SK-N-SH (cell line): Measurements from ENCODE around the gene FMN1. TPM values are rescaled to one million over a fixed set of nuclear protein-coding genes. Genes with fewer than 3 reads are reported as not detected.

Experiments
- CTCF ChIA-PET: fragments of 300-600, 350-600 bp; formaldehyde crosslinking; extraction: SDS; loops from one replicate; lab custom pipeline; 2021; lab: Yijun Ruan, JAX
- POLR2A ChIA-PET: fragments of 350-600 bp; sonication (Branson Sonifier 250); formaldehyde crosslinking; extraction: SDS; loops from one replicate; lab custom pipeline; 2020; ENCODE audit warnings: antibody characterized with exemption, inconsistent platforms; lab: Yijun Ruan, JAX
- DNase-seq: peaks from one replicate; pipeline ENCODE4 v3.0.0; 2012
- H2AFZ ChIP-seq: fragments of 200-600 bp; sonication (generic); 2 replicates; pipeline ENCODE4 v1.8.1; 2016; ENCODE audit warnings: antibody characterized with exemption, mild to moderate bottlenecking, low read depth
- H3F3A ChIP-seq: fragments of 200-600 bp; sonication (generic); replicated peaks from 2 replicates; pipeline ENCODE3; 2016; ENCODE audit warnings: antibody characterized with exemption, mild to moderate bottlenecking; ENCODE audit not compliant: insufficient read depth
- H3K27ac ChIP-seq, 2 experiments: fragments of 200-500 bp in 1 of 2; fragments of 200-600 bp in 1 of 2; sonication (Bioruptor generic) in 1 of 2; sonication (generic), shearing (Covaris generic) in 1 of 2; 2 replicates each; pipeline versions ENCODE4 v1.5.1 to v1.6.1; 2014 to 2016; ENCODE audit warnings: low read depth in 2 of 2, inconsistent platforms in 1 of 2, low read length in 1 of 2, mild to moderate bottlenecking in 1 of 2, mixed read lengths in 1 of 2
- H3K27me3 ChIP-seq: fragments of 200-600 bp; sonication (generic), shearing (Covaris generic); 2 replicates; pipeline ENCODE4 v1.6.1; 2016; ENCODE audit warnings: mixed run types; ENCODE audit not compliant: insufficient read depth
- H3K36me3 ChIP-seq, 2 experiments: fragments of 200-500 bp in 1 of 2; fragments of 200-600 bp in 1 of 2; sonication (Bioruptor generic) in 1 of 2; sonication (generic) in 1 of 2; replicated peaks in 1 of 2; 2 replicates each; pipeline versions ENCODE3 to v1.5.1; 2014 to 2016; ENCODE audit warnings: low read length in 1 of 2, mild to moderate bottlenecking in 1 of 2; ENCODE audit not compliant: insufficient read depth in 2 of 2, control insufficient read depth in 1 of 2
- H3K4me1 ChIP-seq, 2 experiments: fragments of 200-500 bp in 1 of 2; fragments of 200-600 bp in 1 of 2; sonication (Bioruptor generic) in 1 of 2; sonication (generic), shearing (Covaris generic) in 1 of 2; 2 replicates each; pipeline versions ENCODE4 v1.5.1 to v1.6.1; 2014 to 2016; ENCODE audit warnings: low read depth in 1 of 2, low read length in 1 of 2, mixed run types in 1 of 2; ENCODE audit not compliant: insufficient read depth in 2 of 2, control insufficient read depth in 1 of 2
- H3K4me2 ChIP-seq: fragments of 200-600 bp; sonication (generic), shearing (Covaris generic); 2 replicates; pipeline ENCODE4 v1.6.1; 2017; ENCODE audit warnings: mixed run types
- H3K4me3 ChIP-seq, 2 experiments: fragments of 200-500 bp in 1 of 2; fragments of 200-600 bp in 1 of 2; sonication (Bioruptor generic) in 1 of 2; sonication (generic), shearing (Covaris generic) in 1 of 2; 2 replicates each; pipeline versions ENCODE4 v1.5.1 to v1.8.1; 2014 to 2016; ENCODE audit warnings: low read depth in 2 of 2, inconsistent platforms in 1 of 2, low read length in 1 of 2, mild to moderate bottlenecking in 1 of 2, mixed read lengths in 1 of 2, moderate library complexity in 1 of 2
- H3K79me2 ChIP-seq: fragments of 200-600 bp; sonication (generic); 2 replicates; pipeline ENCODE4 v1.8.1; 2017; ENCODE audit warnings: mild to moderate bottlenecking; ENCODE audit not compliant: insufficient read depth
- H3K9ac ChIP-seq: fragments of 200-600 bp; sonication (generic); 2 replicates; pipeline ENCODE4 v1.6.1; 2017; ENCODE audit warnings: mixed run types
- H3K9me2 ChIP-seq: fragments of 200-600 bp; sonication (generic); 2 replicates; pipeline ENCODE4 v1.6.1; 2017; ENCODE audit warnings: mixed run types
- H3K9me3 ChIP-seq: fragments of 200-600 bp; sonication (generic); 2 replicates; pipeline ENCODE4 v1.6.1; 2017; ENCODE audit warnings: mixed run types, mild to moderate bottlenecking, moderate library complexity
- H4K20me1 ChIP-seq: fragments of 200-600 bp; sonication (generic); 2 replicates; pipeline ENCODE4 v1.6.1; 2017; ENCODE audit warnings: mild to moderate bottlenecking, mixed run types; ENCODE audit not compliant: insufficient read depth
- CHD2 ChIP-seq: fragments of 150-350 bp; IDR thresholded peaks from 2 replicates; pipeline ENCODE4 v1.6.1; 2018; ENCODE audit warnings: low read length; ENCODE audit not compliant: partially characterized antibody
- ELF1 ChIP-seq: IDR thresholded peaks from 2 replicates; pipeline ENCODE4 v1.4.0; 2012
- EP300 ChIP-seq, 2 experiments: IDR thresholded peaks; 2 replicates each; pipeline versions ENCODE4 v1.4.0 to v1.6.1; 2012; ENCODE audit warnings: borderline replicate concordance in 1 of 2, low read depth in 1 of 2, low read length in 1 of 2
- EZH2phosphoT487 ChIP-seq: fragments of 200-600 bp; sonication (generic); IDR thresholded peaks from 2 replicates; pipeline ENCODE4 v1.6.1; 2017; ENCODE audit warnings: low read depth, mixed run types, mild to moderate bottlenecking, antibody characterized with exemption, moderate library complexity, borderline replicate concordance
- FOSL2 ChIP-seq: IDR thresholded peaks from 2 replicates; pipeline ENCODE4 v1.4.0; 2012; ENCODE audit warnings: low read depth, mild to moderate bottlenecking, moderate library complexity, borderline replicate concordance
- FOXJ3 ChIP-seq: sonication (generic); formaldehyde crosslinking; IDR thresholded peaks from 2 replicates; pipeline ENCODE4 v1.5.1; 2020; ENCODE audit warnings: mild to moderate bottlenecking, missing genetic modification reagents
- FOXM1 ChIP-seq: IDR thresholded peaks from 2 replicates; pipeline ENCODE4 v1.4.0; 2012; ENCODE audit warnings: low read depth, mild to moderate bottlenecking
- GABPA ChIP-seq: IDR thresholded peaks from 2 replicates; pipeline ENCODE4 v1.4.0; 2012; ENCODE audit warnings: low read depth, mild to moderate bottlenecking
- GATA2 ChIP-seq: sonication (generic); formaldehyde crosslinking; IDR thresholded peaks from 2 replicates; pipeline ENCODE4 v1.5.0; 2020; ENCODE audit warnings: mild to moderate bottlenecking, missing genetic modification reagents
- JUND ChIP-seq: IDR thresholded peaks from 2 replicates; pipeline ENCODE4 v1.4.0; 2012
- MEF2A ChIP-seq: IDR thresholded peaks from 2 replicates; pipeline ENCODE4 v1.4.0; 2012; ENCODE audit warnings: low read depth, borderline replicate concordance
- MXI1 ChIP-seq: IDR thresholded peaks from 2 replicates; pipeline ENCODE4 v1.6.1; 2012; ENCODE audit warnings: mild to moderate bottlenecking, low read depth, low read length, improper control_type of control experiment
- NFIC ChIP-seq: IDR thresholded peaks from 2 replicates; pipeline ENCODE4 v1.4.0; 2012; ENCODE audit warnings: borderline replicate concordance
- NRF1 ChIP-seq: IDR thresholded peaks from 2 replicates; pipeline ENCODE4 v1.6.1; 2012; ENCODE audit warnings: low read depth, mild to moderate bottlenecking, low read length
- RCOR1 ChIP-seq: fragments of 150-350 bp; IDR thresholded peaks from 2 replicates; pipeline ENCODE4 v1.6.1; 2017; ENCODE audit warnings: antibody characterized with exemption, low read length
- RXRA ChIP-seq: IDR thresholded peaks from 2 replicates; pipeline ENCODE4 v1.4.0; 2012; ENCODE audit warnings: low read depth, mild to moderate bottlenecking, borderline replicate concordance
- SIN3A ChIP-seq: IDR thresholded peaks from 2 replicates; pipeline ENCODE4 v1.6.1; 2012; ENCODE audit warnings: low read depth, mild to moderate bottlenecking, low read length, moderate library complexity, borderline replicate concordance
- SMC3 ChIP-seq: IDR thresholded peaks from 2 replicates; pipeline ENCODE4 v1.6.1; 2012; ENCODE audit warnings: low read depth, low read length, improper control_type of control experiment
- TAF1 ChIP-seq: IDR thresholded peaks from 2 replicates; pipeline ENCODE4 v1.6.1; 2012; ENCODE audit warnings: low read depth, mild to moderate bottlenecking, low read length, moderate library complexity, borderline replicate concordance
- TCF12 ChIP-seq: IDR thresholded peaks from 2 replicates; pipeline ENCODE4 v1.4.0; 2012
- TEAD4 ChIP-seq: IDR thresholded peaks from 2 replicates; pipeline ENCODE4 v1.4.0; 2012; ENCODE audit warnings: mild to moderate bottlenecking, borderline replicate concordance; ENCODE audit not compliant: insufficient read depth
- YY1 ChIP-seq: IDR thresholded peaks from 2 replicates; pipeline ENCODE4 v1.4.0; 2012; ENCODE audit warnings: low read depth, mild to moderate bottlenecking
- WGBS: methylation state at CpG from one replicate; pipeline ENCODE4 v1.1.6; 2017; ENCODE audit warnings: low lambda C conversion rate; 5-methylcytosine and 5-hydroxymethylcytosine counted together
- polyA plus RNA-seq, 3 experiments: library from polyadenylated mRNA; depleted of rRNA; stranded (reverse); fragments of >200 nt; gene quantifications; 2 replicates each; pipeline ENCODE4 v1.2.3, GENCODE V29; 2012
- TF ChIP-seq, protein P1 (sequence below): fragments of 150-350 bp; IDR thresholded peaks from 2 replicates; pipeline ENCODE4 v1.6.1; 2016; ENCODE audit warnings: mild to moderate bottlenecking, low read depth, low read length
- TF ChIP-seq, protein P2 (sequence below): IDR thresholded peaks from 2 replicates; pipeline ENCODE4 v1.4.0; 2012; ENCODE audit warnings: low read depth, borderline replicate concordance
- TF ChIP-seq, protein P3 (sequence below): IDR thresholded peaks from 2 replicates; pipeline ENCODE4 v1.4.0; 2012; ENCODE audit warnings: low read depth
- TF ChIP-seq, protein P4 (sequence below): IDR thresholded peaks from 2 replicates; pipeline ENCODE4 v1.4.0; 2012; ENCODE audit warnings: low read depth, borderline replicate concordance
- TF ChIP-seq, protein P5 (sequence below): fragments of 200-600 bp; sonication (generic); IDR thresholded peaks from 2 replicates; pipeline ENCODE4 v1.6.1; 2017; ENCODE audit warnings: antibody characterized with exemption, mild to moderate bottlenecking, moderate library complexity
- TF ChIP-seq, protein P6 (sequence below): fragments of 150-350 bp; IDR thresholded peaks from 2 replicates; pipeline ENCODE4 v1.6.1; 2017; ENCODE audit warnings: antibody characterized with exemption, low read length, low read depth, borderline replicate concordance

FMN1 gene
- polyA plus RNA-seq, 1 of the 3 experiments (the other 2 are of a cell fraction) = 9.1 TPM

DNA sequence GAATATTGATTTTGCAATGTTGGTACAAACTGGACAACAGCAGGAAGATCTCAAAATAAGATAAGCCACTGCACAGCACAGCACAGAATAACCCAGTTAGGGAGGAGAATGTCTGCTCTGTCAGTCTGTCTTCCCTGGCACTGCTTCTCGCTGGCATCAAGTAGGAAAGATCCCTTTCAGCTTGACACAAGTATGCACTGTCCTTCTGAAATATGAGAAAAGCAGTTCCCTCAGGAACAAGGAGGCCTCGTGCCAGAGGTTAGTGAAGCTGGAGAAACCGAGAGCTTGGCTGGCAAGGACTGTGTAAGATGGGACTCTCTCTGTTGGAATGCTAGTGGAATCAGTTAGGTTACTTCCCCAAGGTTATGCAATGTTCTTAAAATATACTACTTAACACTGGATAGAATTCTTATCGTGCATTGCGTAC is 59.1 kb downstream of the FMN1 start:
- peak overlapping the region; percentile 68 to 76 for H3K27ac ChIP-seq
- ChIA-PET POLR2A (no interaction called here), CTCF (interaction anchor here (1.0 to 5.3 kb wide), 3 partner anchors 8 to 114 kb away, joined by 3 to 42 read pairs (median 5); no protein-coding TSS in a partner anchor)
- H4K20me1 ChIP-seq = peaks cover 8% of the 10 kb centered on the region; the same call in 1 of the 2 replicates
- 40% methylated on average over 5 of the region's 5 CpGs for WGBS
- DNase-seq = no peak
- H3K9me3 ChIP-seq = no peaks in the 10 kb centered on the region
- H3K4me2 ChIP-seq = 0 out of 2 replicates have a peak overlapping the region, but pooled peaks have one; percentile 0
- H3K4me3 ChIP-seq = no peak overlapping the region
- peaks cover 100% of the 10 kb centered on the region for H3K79me2 ChIP-seq
- peaks cover 0 to 32% of the 10 kb centered on the region in 2 experiments for H3K36me3 ChIP-seq
- no peaks in the 10 kb centered on the region for H3K9me2 ChIP-seq
- H2AFZ ChIP-seq = peak overlapping the region; percentile 19; the same call in 1 of the 2 replicates
- peaks cover 22 to 42% of the 10 kb centered on the region in 2 experiments for H3K4me1 ChIP-seq
- no peak overlapping the region; the same call in 1 of the 2 replicates for H3K9ac ChIP-seq
- peaks cover 35% of the 10 kb centered on the region for H3F3A ChIP-seq
- no peaks in the 10 kb centered on the region for H3K27me3 ChIP-seq
- TF ChIP-seq RXRA (no peak), FOXM1 (no peak), TCF12 (peak; percentile 42; the same call in 1 of the 2 replicates), TEAD4 (peak; percentile 61; the same call in 1 of the 2 replicates), JUND (no peak), MEF2A (peak; percentile 70; the same call in 1 of the 2 replicates), CHD2 (no peak), NRF1 (no peak), FOSL2 (no peak), GABPA (no peak), EZH2phosphoT487 (no peak), SMC3 (no peak), FOXJ3 (no peak), SIN3A (no peak), TAF1 (no peak), EP300 (IDR thresholded peaks at IDR 0.05; ENCODE audit: borderline replicate concordance in 1 of 2, low read depth in 1 of 2, low read length in 1 of 2) (no peak), YY1 (no peak), RCOR1 (no peak), MXI1 (no peak), GATA2 (peak; percentile 69), ELF1 (no peak), NFIC (peak; percentile 61)
- TF ChIP-seq, protein P1, sequence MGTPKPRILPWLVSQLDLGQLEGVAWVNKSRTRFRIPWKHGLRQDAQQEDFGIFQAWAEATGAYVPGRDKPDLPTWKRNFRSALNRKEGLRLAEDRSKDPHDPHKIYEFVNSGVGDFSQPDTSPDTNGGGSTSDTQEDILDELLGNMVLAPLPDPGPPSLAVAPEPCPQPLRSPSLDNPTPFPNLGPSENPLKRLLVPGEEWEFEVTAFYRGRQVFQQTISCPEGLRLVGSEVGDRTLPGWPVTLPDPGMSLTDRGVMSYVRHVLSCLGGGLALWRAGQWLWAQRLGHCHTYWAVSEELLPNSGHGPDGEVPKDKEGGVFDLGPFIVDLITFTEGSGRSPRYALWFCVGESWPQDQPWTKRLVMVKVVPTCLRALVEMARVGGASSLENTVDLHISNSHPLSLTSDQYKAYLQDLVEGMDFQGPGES = no peak
- TF ChIP-seq, protein P2, sequence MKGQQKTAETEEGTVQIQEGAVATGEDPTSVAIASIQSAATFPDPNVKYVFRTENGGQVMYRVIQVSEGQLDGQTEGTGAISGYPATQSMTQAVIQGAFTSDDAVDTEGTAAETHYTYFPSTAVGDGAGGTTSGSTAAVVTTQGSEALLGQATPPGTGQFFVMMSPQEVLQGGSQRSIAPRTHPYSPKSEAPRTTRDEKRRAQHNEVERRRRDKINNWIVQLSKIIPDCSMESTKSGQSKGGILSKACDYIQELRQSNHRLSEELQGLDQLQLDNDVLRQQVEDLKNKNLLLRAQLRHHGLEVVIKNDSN = no peak
- TF ChIP-seq, protein P3, sequence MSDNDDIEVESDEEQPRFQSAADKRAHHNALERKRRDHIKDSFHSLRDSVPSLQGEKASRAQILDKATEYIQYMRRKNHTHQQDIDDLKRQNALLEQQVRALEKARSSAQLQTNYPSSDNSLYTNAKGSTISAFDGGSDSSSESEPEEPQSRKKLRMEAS = peak; percentile 66
- TF ChIP-seq, protein P4, sequence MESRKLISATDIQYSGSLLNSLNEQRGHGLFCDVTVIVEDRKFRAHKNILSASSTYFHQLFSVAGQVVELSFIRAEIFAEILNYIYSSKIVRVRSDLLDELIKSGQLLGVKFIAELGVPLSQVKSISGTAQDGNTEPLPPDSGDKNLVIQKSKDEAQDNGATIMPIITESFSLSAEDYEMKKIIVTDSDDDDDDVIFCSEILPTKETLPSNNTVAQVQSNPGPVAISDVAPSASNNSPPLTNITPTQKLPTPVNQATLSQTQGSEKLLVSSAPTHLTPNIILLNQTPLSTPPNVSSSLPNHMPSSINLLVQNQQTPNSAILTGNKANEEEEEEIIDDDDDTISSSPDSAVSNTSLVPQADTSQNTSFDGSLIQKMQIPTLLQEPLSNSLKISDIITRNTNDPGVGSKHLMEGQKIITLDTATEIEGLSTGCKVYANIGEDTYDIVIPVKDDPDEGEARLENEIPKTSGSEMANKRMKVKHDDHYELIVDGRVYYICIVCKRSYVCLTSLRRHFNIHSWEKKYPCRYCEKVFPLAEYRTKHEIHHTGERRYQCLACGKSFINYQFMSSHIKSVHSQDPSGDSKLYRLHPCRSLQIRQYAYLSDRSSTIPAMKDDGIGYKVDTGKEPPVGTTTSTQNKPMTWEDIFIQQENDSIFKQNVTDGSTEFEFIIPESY = no peak
- TF ChIP-seq, protein P5, sequence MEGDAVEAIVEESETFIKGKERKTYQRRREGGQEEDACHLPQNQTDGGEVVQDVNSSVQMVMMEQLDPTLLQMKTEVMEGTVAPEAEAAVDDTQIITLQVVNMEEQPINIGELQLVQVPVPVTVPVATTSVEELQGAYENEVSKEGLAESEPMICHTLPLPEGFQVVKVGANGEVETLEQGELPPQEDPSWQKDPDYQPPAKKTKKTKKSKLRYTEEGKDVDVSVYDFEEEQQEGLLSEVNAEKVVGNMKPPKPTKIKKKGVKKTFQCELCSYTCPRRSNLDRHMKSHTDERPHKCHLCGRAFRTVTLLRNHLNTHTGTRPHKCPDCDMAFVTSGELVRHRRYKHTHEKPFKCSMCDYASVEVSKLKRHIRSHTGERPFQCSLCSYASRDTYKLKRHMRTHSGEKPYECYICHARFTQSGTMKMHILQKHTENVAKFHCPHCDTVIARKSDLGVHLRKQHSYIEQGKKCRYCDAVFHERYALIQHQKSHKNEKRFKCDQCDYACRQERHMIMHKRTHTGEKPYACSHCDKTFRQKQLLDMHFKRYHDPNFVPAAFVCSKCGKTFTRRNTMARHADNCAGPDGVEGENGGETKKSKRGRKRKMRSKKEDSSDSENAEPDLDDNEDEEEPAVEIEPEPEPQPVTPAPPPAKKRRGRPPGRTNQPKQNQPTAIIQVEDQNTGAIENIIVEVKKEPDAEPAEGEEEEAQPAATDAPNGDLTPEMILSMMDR = no peak
- TF ChIP-seq, protein P6, sequence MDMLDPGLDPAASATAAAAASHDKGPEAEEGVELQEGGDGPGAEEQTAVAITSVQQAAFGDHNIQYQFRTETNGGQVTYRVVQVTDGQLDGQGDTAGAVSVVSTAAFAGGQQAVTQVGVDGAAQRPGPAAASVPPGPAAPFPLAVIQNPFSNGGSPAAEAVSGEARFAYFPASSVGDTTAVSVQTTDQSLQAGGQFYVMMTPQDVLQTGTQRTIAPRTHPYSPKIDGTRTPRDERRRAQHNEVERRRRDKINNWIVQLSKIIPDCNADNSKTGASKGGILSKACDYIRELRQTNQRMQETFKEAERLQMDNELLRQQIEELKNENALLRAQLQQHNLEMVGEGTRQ = no peak
